Spleen (tissue), 7 donors: Measurements from ENCODE around the gene TKT.

Source experiments
- POLR2AphosphoS5 ChIP-seq, 3 donors: sonication (generic); formaldehyde crosslinking; IDR thresholded peaks; one replicate each; pipeline ENCODE4 v1.5.1; 2017; ENCODE audit warnings: antibody characterized with exemption in 3 of 3
- TF ChIP-seq, protein P1 (sequence below), 11 experiments: fragments of 200-600 bp in 7 of 11; fragments of 450-650 bp in 4 of 11; sonication (generic) in 4 of 11; IDR thresholded peaks in 8 of 11; conservative IDR thresholded peaks in 3 of 11; 1 replicate in 7 of 11; 2 replicates in 4 of 11; pipeline versions ENCODE4 v1.4.0 to v1.8.0; 2016 to 2021; ENCODE audit warnings: antibody characterized with exemption in 11 of 11, inconsistent platforms in 4 of 11, mild to moderate bottlenecking in 1 of 11
- donor health status: DM: no; HTN: no; CAD: no; lungs with moderate emphysema.
- donor health status: DM: no; HTN: no; CAD: no.
- donor health status: DM: no; HTN: no; CAD: no.

DNA sequence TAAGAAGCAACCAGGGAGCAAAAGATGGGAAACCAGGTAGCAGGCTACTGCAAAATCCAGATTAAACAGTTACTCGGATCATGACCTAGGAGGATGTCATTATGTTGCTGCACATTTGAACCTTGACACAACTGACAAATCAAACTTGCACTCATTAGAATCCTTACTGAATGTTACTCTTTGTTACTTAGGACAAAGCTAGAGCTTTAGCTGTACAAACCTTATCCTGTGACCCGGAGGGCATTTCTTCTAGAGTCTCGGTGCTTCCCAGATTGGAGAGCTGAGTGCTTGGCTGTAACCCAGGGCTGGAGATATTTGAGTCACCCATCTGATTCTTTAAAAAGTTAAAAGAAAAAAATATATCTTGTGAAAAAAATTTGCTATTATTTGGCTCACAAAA is 48.1 kb upstream of the TKT start:
- TF ChIP-seq, protein P1, sequence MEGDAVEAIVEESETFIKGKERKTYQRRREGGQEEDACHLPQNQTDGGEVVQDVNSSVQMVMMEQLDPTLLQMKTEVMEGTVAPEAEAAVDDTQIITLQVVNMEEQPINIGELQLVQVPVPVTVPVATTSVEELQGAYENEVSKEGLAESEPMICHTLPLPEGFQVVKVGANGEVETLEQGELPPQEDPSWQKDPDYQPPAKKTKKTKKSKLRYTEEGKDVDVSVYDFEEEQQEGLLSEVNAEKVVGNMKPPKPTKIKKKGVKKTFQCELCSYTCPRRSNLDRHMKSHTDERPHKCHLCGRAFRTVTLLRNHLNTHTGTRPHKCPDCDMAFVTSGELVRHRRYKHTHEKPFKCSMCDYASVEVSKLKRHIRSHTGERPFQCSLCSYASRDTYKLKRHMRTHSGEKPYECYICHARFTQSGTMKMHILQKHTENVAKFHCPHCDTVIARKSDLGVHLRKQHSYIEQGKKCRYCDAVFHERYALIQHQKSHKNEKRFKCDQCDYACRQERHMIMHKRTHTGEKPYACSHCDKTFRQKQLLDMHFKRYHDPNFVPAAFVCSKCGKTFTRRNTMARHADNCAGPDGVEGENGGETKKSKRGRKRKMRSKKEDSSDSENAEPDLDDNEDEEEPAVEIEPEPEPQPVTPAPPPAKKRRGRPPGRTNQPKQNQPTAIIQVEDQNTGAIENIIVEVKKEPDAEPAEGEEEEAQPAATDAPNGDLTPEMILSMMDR (IDR thresholded peaks at IDR 0.05 in 8 of 11, conservative IDR thresholded peaks at IDR 0.05 in 3 of 11), result no peak
- TF ChIP-seq POLR2AphosphoS5 (IDR thresholded peaks at IDR 0.05), result no peak
